Ishikawa (cell line): ENCODE measurements around the gene DDRGK1.

Experiments
- CEBPB ChIP-seq: IDR thresholded peaks from 2 replicates; pipeline ENCODE4 v1.6.1; 2012
- CREB1 ChIP-seq: IDR thresholded peaks from 2 replicates; pipeline ENCODE4 v1.6.1; 2012; ENCODE audit warnings: low read depth
- EGR1 ChIP-seq: IDR thresholded peaks from 2 replicates; pipeline ENCODE4 v1.6.1; 2012
- EP300 ChIP-seq: IDR thresholded peaks from 2 replicates; pipeline ENCODE4 v1.6.1; 2012; ENCODE audit warnings: borderline replicate concordance
- FOXM1 ChIP-seq: IDR thresholded peaks from 2 replicates; pipeline ENCODE4 v1.6.1; 2012; ENCODE audit warnings: low read depth, borderline replicate concordance
- NFIC ChIP-seq: IDR thresholded peaks from 2 replicates; pipeline ENCODE4 v1.6.1; 2012
- RAD21 ChIP-seq: IDR thresholded peaks from 2 replicates; pipeline ENCODE4 v1.6.1; 2012; ENCODE audit warnings: low read depth
- TAF1 ChIP-seq: IDR thresholded peaks from 2 replicates; pipeline ENCODE4 v1.6.1; 2012; ENCODE audit warnings: low read depth, mild to moderate bottlenecking
- TCF12 ChIP-seq: IDR thresholded peaks from 2 replicates; pipeline ENCODE4 v1.6.1; 2012; ENCODE audit warnings: low read depth
- YY1 ChIP-seq: IDR thresholded peaks from 2 replicates; pipeline ENCODE4 v1.6.1; 2012; ENCODE audit warnings: low read depth
- ZBTB7A ChIP-seq: IDR thresholded peaks from 2 replicates; pipeline ENCODE4 v1.6.1; 2012; ENCODE audit warnings: low read depth
- TF ChIP-seq, protein P1 (sequence below): IDR thresholded peaks from 2 replicates; pipeline ENCODE4 v1.6.1; 2012; ENCODE audit warnings: low read depth, mild to moderate bottlenecking
- TF ChIP-seq, protein P2 (sequence below): IDR thresholded peaks from 2 replicates; pipeline ENCODE4 v1.6.1; 2012
- TF ChIP-seq, protein P3 (sequence below): IDR thresholded peaks from 2 replicates; pipeline ENCODE4 v1.6.1; 2012

DNA sequence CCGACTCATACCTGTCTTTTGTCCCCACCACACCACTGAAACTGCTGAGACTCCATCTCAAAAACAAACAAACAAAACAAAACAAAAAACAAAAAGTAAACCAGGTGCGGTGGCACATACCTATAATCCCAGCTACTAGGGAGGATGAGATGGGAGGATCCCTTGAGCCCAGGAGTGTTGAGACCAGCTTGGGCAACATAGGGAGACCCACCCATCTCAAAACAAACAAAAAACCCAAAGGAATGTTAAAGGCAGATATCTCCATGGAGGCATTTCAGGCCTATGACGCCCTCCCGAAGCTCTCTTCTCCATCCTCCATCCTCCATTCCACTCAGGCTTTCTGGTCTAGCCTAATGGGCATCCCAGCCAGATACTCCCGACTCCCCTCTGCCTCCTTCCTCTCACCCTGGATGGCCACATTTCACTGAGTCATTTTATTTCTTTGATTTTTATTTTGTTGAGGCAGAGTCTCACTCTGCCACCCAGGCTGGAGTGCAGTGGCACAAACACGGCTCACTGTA lies 37.8 kb upstream of the DDRGK1 start:
- TF ChIP-seq EP300 (no peak), NFIC (no peak), RAD21 (no peak), ZBTB7A (no peak), YY1 (no peak), CREB1 (no peak), CEBPB (no peak), TAF1 (no peak), EGR1 (no peak), TCF12 (no peak), FOXM1 (no peak)
- TF ChIP-seq, protein P1, sequence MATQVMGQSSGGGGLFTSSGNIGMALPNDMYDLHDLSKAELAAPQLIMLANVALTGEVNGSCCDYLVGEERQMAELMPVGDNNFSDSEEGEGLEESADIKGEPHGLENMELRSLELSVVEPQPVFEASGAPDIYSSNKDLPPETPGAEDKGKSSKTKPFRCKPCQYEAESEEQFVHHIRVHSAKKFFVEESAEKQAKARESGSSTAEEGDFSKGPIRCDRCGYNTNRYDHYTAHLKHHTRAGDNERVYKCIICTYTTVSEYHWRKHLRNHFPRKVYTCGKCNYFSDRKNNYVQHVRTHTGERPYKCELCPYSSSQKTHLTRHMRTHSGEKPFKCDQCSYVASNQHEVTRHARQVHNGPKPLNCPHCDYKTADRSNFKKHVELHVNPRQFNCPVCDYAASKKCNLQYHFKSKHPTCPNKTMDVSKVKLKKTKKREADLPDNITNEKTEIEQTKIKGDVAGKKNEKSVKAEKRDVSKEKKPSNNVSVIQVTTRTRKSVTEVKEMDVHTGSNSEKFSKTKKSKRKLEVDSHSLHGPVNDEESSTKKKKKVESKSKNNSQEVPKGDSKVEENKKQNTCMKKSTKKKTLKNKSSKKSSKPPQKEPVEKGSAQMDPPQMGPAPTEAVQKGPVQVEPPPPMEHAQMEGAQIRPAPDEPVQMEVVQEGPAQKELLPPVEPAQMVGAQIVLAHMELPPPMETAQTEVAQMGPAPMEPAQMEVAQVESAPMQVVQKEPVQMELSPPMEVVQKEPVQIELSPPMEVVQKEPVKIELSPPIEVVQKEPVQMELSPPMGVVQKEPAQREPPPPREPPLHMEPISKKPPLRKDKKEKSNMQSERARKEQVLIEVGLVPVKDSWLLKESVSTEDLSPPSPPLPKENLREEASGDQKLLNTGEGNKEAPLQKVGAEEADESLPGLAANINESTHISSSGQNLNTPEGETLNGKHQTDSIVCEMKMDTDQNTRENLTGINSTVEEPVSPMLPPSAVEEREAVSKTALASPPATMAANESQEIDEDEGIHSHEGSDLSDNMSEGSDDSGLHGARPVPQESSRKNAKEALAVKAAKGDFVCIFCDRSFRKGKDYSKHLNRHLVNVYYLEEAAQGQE: no peak
- TF ChIP-seq, protein P2, sequence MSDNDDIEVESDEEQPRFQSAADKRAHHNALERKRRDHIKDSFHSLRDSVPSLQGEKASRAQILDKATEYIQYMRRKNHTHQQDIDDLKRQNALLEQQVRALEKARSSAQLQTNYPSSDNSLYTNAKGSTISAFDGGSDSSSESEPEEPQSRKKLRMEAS: no peak
- TF ChIP-seq, protein P3, sequence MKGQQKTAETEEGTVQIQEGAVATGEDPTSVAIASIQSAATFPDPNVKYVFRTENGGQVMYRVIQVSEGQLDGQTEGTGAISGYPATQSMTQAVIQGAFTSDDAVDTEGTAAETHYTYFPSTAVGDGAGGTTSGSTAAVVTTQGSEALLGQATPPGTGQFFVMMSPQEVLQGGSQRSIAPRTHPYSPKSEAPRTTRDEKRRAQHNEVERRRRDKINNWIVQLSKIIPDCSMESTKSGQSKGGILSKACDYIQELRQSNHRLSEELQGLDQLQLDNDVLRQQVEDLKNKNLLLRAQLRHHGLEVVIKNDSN: no peak
